GM21717 (cell line): ENCODE results near the gene SEPTIN12.
A peak's percentile ranks its signal among the peaks of the same experiment; 100 is the strongest.

ENCODE experiments used
- ATAC-seq: cut with Tn5 transposase; IDR thresholded peaks from one replicate; pipeline ENCODE4 v1.9.1; 2021; ENCODE audit warnings: mild to moderate bottlenecking, moderate library complexity; ENCODE audit not compliant: unreplicated experiment

The SEPTIN12 gene

GRCh38 chr16:4803401-4803844, 15.3 kb upstream of the SEPTIN12 start:
- no peak for ATAC-seq

- peak; percentile 90 for ATAC-seq
Measured at GRCh38 chr16:4802659-4803287, 14.6 kb upstream of the SEPTIN12 start.

- peak; percentile 57 for ATAC-seq
Measured at GRCh38 chr16:4801962-4802658, 14.0 kb upstream of the SEPTIN12 start, which contains the start of gene ROGDI. TSS of gene ROGDI (minus strand) at chr16:4802633. CDS start at chr16:4802571, 62 bp downstream.

GRCh38 chr16:4801051-4801961, 13.2 kb upstream of the SEPTIN12 start:
- ATAC-seq, result no peak

- no peak for ATAC-seq
Measured at GRCh38 chr16:4800290-4801041, 12.3 kb upstream of the SEPTIN12 start.

- no peak for ATAC-seq
Measured at GRCh38 chr16:4799171-4799855, 11.2 kb upstream of the SEPTIN12 start.

GRCh38 chr16:4798456-4798855, 10.3 kb upstream of the SEPTIN12 start:
- ATAC-seq, result no peak

- ATAC-seq, result no peak
Measured at GRCh38 chr16:4797805-4798252, 9.7 kb upstream of the SEPTIN12 start.

GRCh38 chr16:4796982-4797804, 9.0 kb upstream of the SEPTIN12 start:
- no peak for ATAC-seq

GRCh38 chr16:4795828-4796572, 7.9 kb upstream of the SEPTIN12 start:
- ATAC-seq, result no peak

GRCh38 chr16:4795181-4795827, 7.2 kb upstream of the SEPTIN12 start, which contains the start of gene SMIM22:
TSS of gene SMIM22 (plus strand) at chr16:4795369. CDS start at chr16:4795735, 366 bp downstream.
- no peak for ATAC-seq

- no peak for ATAC-seq
Measured at GRCh38 chr16:4792951-4793513, 4.9 kb upstream of the SEPTIN12 start.

GRCh38 chr16:4790871-4791270, 2.7 kb upstream of the SEPTIN12 start:
- no peak for ATAC-seq

GRCh38 chr16:4790261-4790660, 2.1 kb upstream of the SEPTIN12 start:
- no peak for ATAC-seq

- ATAC-seq, result no peak
Measured at GRCh38 chr16:4788910-4789309, 765 bp upstream of the SEPTIN12 start.

GRCh38 chr16:4788489-4788889, 344 bp upstream of the SEPTIN12 start:
- no peak for ATAC-seq

GRCh38 chr16:4787068-4787467, 1.1 kb downstream of the SEPTIN12 start:
- no peak for ATAC-seq
